NCI-H1436 (cell line): ENCODE data around the gene PFKL.
"Not testable (repeated sequence)": the region's sequence is repeated elsewhere in the genome, so short reads cannot be mapped to it uniquely, and the experiment has no call there.

Experiments used
- DNase-seq: peaks from one replicate; lab custom pipeline; 2025; lab: John Stamatoyannopoulos, UW

Gene PFKL

GRCh38 chr21:44279354-44280260, 20.2 kb upstream of the PFKL start:
- peak; percentile 83 for DNase-seq

GRCh38 chr21:44281801-44282200, 18.1 kb upstream of the PFKL start:
- DNase-seq = no peak

- no peak for DNase-seq
Observed at GRCh38 chr21:44282370-44282769, 17.5 kb upstream of the PFKL start.

GRCh38 chr21:44283211-44283785, 16.6 kb upstream of the PFKL start:
- DNase-seq = not testable (repeated sequence)

GRCh38 chr21:44283948-44284347, 15.9 kb upstream of the PFKL start:
- DNase-seq = no peak

GRCh38 chr21:44285138-44285992, 14.5 kb upstream of the PFKL start, which contains the start of gene AIRE:
AIRE (plus strand) TSS chr21:44285876; CDS start chr21:44286007, 131 bp downstream.
- DNase-seq = no peak

GRCh38 chr21:44286086-44286715, 13.7 kb upstream of the PFKL start:
- no peak for DNase-seq

GRCh38 chr21:44286716-44287632, 12.9 kb upstream of the PFKL start:
- no peak for DNase-seq

GRCh38 chr21:44288251-44289110, 11.4 kb upstream of the PFKL start:
- no peak for DNase-seq

GRCh38 chr21:44289381-44290010, 10.4 kb upstream of the PFKL start:
- no peak for DNase-seq

GRCh38 chr21:44290327-44291077, 9.4 kb upstream of the PFKL start:
- DNase-seq = no peak

GRCh38 chr21:44291078-44291935, 8.5 kb upstream of the PFKL start:
- no peak for DNase-seq

GRCh38 chr21:44291936-44292811, 7.7 kb upstream of the PFKL start:
- no peak for DNase-seq

- DNase-seq = no peak
Observed at GRCh38 chr21:44292812-44293195, 7.0 kb upstream of the PFKL start.

GRCh38 chr21:44293551-44294231, 6.2 kb upstream of the PFKL start:
- DNase-seq = no peak
